HL-60 (cell line): Measurements from ENCODE around the gene RRH.
"Not testable (repeated sequence)": the region's sequence is repeated elsewhere in the genome, so short reads cannot be mapped to it uniquely, and the experiment has no call there.

ENCODE experiments used
- DNase-seq, 2 experiments: peaks; one replicate each; pipeline ENCODE4 v3.0.0-alpha.2; 2010 to 2020; ENCODE audit warnings: low read depth in 1 of 2, low spot score in 1 of 2
- H3K27ac ChIP-seq: fragments of 250-450 bp; sonication (Bioruptor Pico); replicated peaks from 2 replicates; pipeline ENCODE4 v1.5.1; 2020; ENCODE audit warnings: mild to moderate bottlenecking, moderate library complexity
- H3K27me3 ChIP-seq: fragments of 250-450 bp; sonication (Bioruptor Pico); 2 replicates; pipeline ENCODE4 v1.5.1; 2021; ENCODE audit warnings: mild to moderate bottlenecking, moderate library complexity; ENCODE audit not compliant: insufficient read depth, poor library complexity, severe bottlenecking
- H3K4me3 ChIP-seq: replicated peaks from 2 replicates; pipeline ENCODE4 v1.5.1; 2011; ENCODE audit warnings: mild to moderate bottlenecking, control low read depth, low read length; ENCODE audit not compliant: insufficient read depth
- CTCF ChIP-seq: IDR thresholded peaks from one replicate; pipeline ENCODE4 v1.5.1; 2011; ENCODE audit warnings: low read length, control low read depth, inconsistent platforms; ENCODE audit not compliant: insufficient read depth
- GABPA ChIP-seq: IDR thresholded peaks from 2 replicates; pipeline ENCODE4 v1.6.1; 2012; ENCODE audit warnings: low read depth
- POLR2AphosphoS5 ChIP-seq: IDR thresholded peaks from 2 replicates; pipeline ENCODE4 v1.6.1; 2012; ENCODE audit warnings: low read depth
- SPI1 ChIP-seq: IDR thresholded peaks from 2 replicates; pipeline ENCODE4 v1.6.1; 2012; ENCODE audit warnings: low read depth, mild to moderate bottlenecking, borderline replicate concordance
- TF ChIP-seq, protein P1 (sequence below): IDR thresholded peaks from 2 replicates; pipeline ENCODE4 v1.6.1; 2012; ENCODE audit warnings: low read depth; ENCODE audit not compliant: insufficient replicate concordance

RRH gene

GRCh38 chr4:109875106-109875505 lies 47.3 kb downstream of the RRH start:
- H3K27me3 ChIP-seq: no peaks in the 10 kb centered on the region
- no peak for DNase-seq
- TF ChIP-seq, protein P1, sequence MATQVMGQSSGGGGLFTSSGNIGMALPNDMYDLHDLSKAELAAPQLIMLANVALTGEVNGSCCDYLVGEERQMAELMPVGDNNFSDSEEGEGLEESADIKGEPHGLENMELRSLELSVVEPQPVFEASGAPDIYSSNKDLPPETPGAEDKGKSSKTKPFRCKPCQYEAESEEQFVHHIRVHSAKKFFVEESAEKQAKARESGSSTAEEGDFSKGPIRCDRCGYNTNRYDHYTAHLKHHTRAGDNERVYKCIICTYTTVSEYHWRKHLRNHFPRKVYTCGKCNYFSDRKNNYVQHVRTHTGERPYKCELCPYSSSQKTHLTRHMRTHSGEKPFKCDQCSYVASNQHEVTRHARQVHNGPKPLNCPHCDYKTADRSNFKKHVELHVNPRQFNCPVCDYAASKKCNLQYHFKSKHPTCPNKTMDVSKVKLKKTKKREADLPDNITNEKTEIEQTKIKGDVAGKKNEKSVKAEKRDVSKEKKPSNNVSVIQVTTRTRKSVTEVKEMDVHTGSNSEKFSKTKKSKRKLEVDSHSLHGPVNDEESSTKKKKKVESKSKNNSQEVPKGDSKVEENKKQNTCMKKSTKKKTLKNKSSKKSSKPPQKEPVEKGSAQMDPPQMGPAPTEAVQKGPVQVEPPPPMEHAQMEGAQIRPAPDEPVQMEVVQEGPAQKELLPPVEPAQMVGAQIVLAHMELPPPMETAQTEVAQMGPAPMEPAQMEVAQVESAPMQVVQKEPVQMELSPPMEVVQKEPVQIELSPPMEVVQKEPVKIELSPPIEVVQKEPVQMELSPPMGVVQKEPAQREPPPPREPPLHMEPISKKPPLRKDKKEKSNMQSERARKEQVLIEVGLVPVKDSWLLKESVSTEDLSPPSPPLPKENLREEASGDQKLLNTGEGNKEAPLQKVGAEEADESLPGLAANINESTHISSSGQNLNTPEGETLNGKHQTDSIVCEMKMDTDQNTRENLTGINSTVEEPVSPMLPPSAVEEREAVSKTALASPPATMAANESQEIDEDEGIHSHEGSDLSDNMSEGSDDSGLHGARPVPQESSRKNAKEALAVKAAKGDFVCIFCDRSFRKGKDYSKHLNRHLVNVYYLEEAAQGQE: no peak
- H3K27ac ChIP-seq: no peak overlapping the region
- H3K4me3 ChIP-seq: no peak overlapping the region

GRCh38 chr4:109875553-109875952 lies 47.8 kb downstream of the RRH start:
- not testable (repeated sequence) for H3K27ac ChIP-seq, H3K27me3 ChIP-seq, DNase-seq, H3K4me3 ChIP-seq

GRCh38 chr4:109876634-109877265 lies 49.0 kb downstream of the RRH start:
- DNase-seq: no peak
- TF ChIP-seq CTCF (no peak), POLR2AphosphoS5 (no peak), GABPA (no peak), SPI1 (no peak)
- TF ChIP-seq, protein P1: no peak

GRCh38 chr4:109877400-109877799 lies 49.6 kb downstream of the RRH start:
- H3K27me3 ChIP-seq: no peaks in the 10 kb centered on the region
- no peak for DNase-seq
- no peak overlapping the region for H3K27ac ChIP-seq
- TF ChIP-seq, protein P1: no peak
- TF ChIP-seq GABPA (no peak), CTCF (no peak), POLR2AphosphoS5 (no peak), SPI1 (no peak)
- H3K4me3 ChIP-seq: no peak overlapping the region

More at GRCh38 chr4:109876634-109877265, 49.0 kb downstream of the RRH start:
- Histone ChIP-seq H3K4me3 (no peak overlapping the region), H3K27me3 (no peaks in the 10 kb centered on the region), H3K27ac (no peak overlapping the region)
